H9 (cell line): ENCODE measurements around the gene SLC9A9. TPM values are rescaled to one million over a fixed set of nuclear protein-coding genes. Genes with fewer than 3 reads are reported as not detected.

Source experiments
- DNase-seq: peaks from one replicate; pipeline ENCODE4 v3.0.0-alpha.2; 2017
- H2AFZ ChIP-seq: one replicate; pipeline ENCODE4 v1.6.1; 2013; ENCODE audit warnings: mild to moderate bottlenecking, low read length, control low read depth, moderate library complexity
- H2AK5ac ChIP-seq: 2 replicates; pipeline ENCODE4 v1.6.1; 2013; ENCODE audit warnings: low read length, control low read depth, mixed read lengths; ENCODE audit not compliant: insufficient read length
- H2BK120ac ChIP-seq: one replicate; pipeline ENCODE4 v1.6.1; 2013; ENCODE audit warnings: low read depth, mild to moderate bottlenecking, low read length, control low read depth, inconsistent platforms; ENCODE audit not compliant: poor library complexity, severe bottlenecking
- H2BK12ac ChIP-seq: 2 replicates; pipeline ENCODE4 v1.6.1; 2013; ENCODE audit warnings: low read length, control low read depth, mixed read lengths, low read depth; ENCODE audit not compliant: insufficient read length
- H2BK15ac ChIP-seq: 2 replicates; pipeline ENCODE4 v1.6.1; 2013; ENCODE audit warnings: low read depth, low read length, control low read depth
- H2BK20ac ChIP-seq: one replicate; pipeline ENCODE4 v1.6.1; 2013; ENCODE audit warnings: low read depth, mild to moderate bottlenecking, low read length, control low read depth, inconsistent platforms; ENCODE audit not compliant: poor library complexity, severe bottlenecking
- H2BK5ac ChIP-seq: 2 replicates; pipeline ENCODE4 v1.6.1; 2013; ENCODE audit warnings: low read length, control low read depth, mixed read lengths; ENCODE audit not compliant: insufficient read length
- H3K14ac ChIP-seq: 2 replicates; pipeline ENCODE4 v1.6.1; 2013; ENCODE audit warnings: low read length, control low read depth; ENCODE audit not compliant: insufficient read depth
- H3K18ac ChIP-seq: 2 replicates; pipeline ENCODE4 v1.6.1; 2013; ENCODE audit warnings: low read depth, mild to moderate bottlenecking, mixed read lengths, low read length, control low read depth; ENCODE audit not compliant: insufficient read length
- H3K23ac ChIP-seq: 2 replicates; pipeline ENCODE4 v1.6.1; 2013; ENCODE audit warnings: low read length, control low read depth, mixed read lengths, low read depth; ENCODE audit not compliant: insufficient read length
- H3K23me2 ChIP-seq: 2 replicates; pipeline ENCODE4 v1.6.1; 2013; ENCODE audit warnings: low read depth, mild to moderate bottlenecking, mixed read lengths, low read length, control low read depth; ENCODE audit not compliant: insufficient read length, poor library complexity, severe bottlenecking
- H3K27ac ChIP-seq: 2 replicates; pipeline ENCODE4 v1.5.1; 2013; ENCODE audit warnings: low read length, control low read depth, mixed read lengths, low read depth; ENCODE audit not compliant: insufficient read length
- H3K27me3 ChIP-seq: 2 replicates; pipeline ENCODE4 v1.6.1; 2013; ENCODE audit warnings: low read length, control low read depth, inconsistent platforms; ENCODE audit not compliant: insufficient read depth
- H3K4ac ChIP-seq: 2 replicates; pipeline ENCODE4 v1.6.1; 2013; ENCODE audit warnings: low read depth, mild to moderate bottlenecking, control low read depth, inconsistent platforms, low read length, moderate library complexity
- H3K4me1 ChIP-seq: 2 replicates; pipeline ENCODE4 v1.6.1; 2013; ENCODE audit warnings: low read length, control low read depth, inconsistent platforms; ENCODE audit not compliant: insufficient read depth
- H3K4me2 ChIP-seq: 2 replicates; pipeline ENCODE4 v1.6.1; 2013; ENCODE audit warnings: low read length, control low read depth, mixed read lengths; ENCODE audit not compliant: insufficient read length, insufficient read depth
- H3K56ac ChIP-seq: 2 replicates; pipeline ENCODE4 v1.6.1; 2013; ENCODE audit warnings: low read depth, mild to moderate bottlenecking, mixed read lengths, low read length, control low read depth; ENCODE audit not compliant: insufficient read length
- H3K79me1 ChIP-seq: 2 replicates; pipeline ENCODE4 v1.6.1; 2013; ENCODE audit warnings: low read depth, mild to moderate bottlenecking, moderate library complexity, low read length, control low read depth, inconsistent platforms; ENCODE audit not compliant: insufficient read depth, poor library complexity, severe bottlenecking
- H3K79me2 ChIP-seq: 2 replicates; pipeline ENCODE4 v1.6.1; 2013; ENCODE audit warnings: low read length, control low read depth, inconsistent platforms; ENCODE audit not compliant: insufficient read depth
- H3K9ac ChIP-seq: 2 replicates; pipeline ENCODE4 v1.6.1; 2013; ENCODE audit warnings: low read length, control low read depth, mixed read lengths; ENCODE audit not compliant: insufficient read length; ENCODE audit errors: extremely low read depth
- H3K9me3 ChIP-seq: one replicate; pipeline ENCODE4 v1.6.1; 2013; ENCODE audit warnings: low read depth, low read length, inconsistent platforms; ENCODE audit not compliant: control insufficient read depth
- H3T11ph ChIP-seq: one replicate; pipeline ENCODE4 v1.6.1; 2013; ENCODE audit warnings: mild to moderate bottlenecking, low read length, control low read depth, inconsistent platforms
- H4K20me1 ChIP-seq: one replicate; pipeline ENCODE4 v1.6.1; 2013; ENCODE audit not compliant: control insufficient read depth, insufficient read length, insufficient read depth
- H4K5ac ChIP-seq: 2 replicates; pipeline ENCODE4 v1.6.1; 2013; ENCODE audit warnings: low read depth, mild to moderate bottlenecking, mixed read lengths, low read length, control low read depth; ENCODE audit not compliant: insufficient read length
- H4K8ac ChIP-seq: replicated peaks from 2 replicates; pipeline ENCODE4 v1.6.1; 2013; ENCODE audit warnings: low read length, control low read depth, mixed read lengths, low read depth; ENCODE audit not compliant: insufficient read length
- H4K91ac ChIP-seq: 2 replicates; pipeline ENCODE4 v1.6.1; 2013; ENCODE audit warnings: low read depth, mild to moderate bottlenecking, moderate library complexity, mixed read lengths, low read length, control low read depth; ENCODE audit not compliant: insufficient read length
- H3K27ac Mint-ChIP-seq, 3 experiments: 2 replicates in 2 of 3; 3 replicates in 1 of 3; pipeline ENCODE4 v1.8.0; 2020 to 2021; ENCODE audit warnings: mixed read lengths in 3 of 3, mild to moderate bottlenecking in 1 of 3, moderate library complexity in 1 of 3
- H3K27me3 Mint-ChIP-seq: 2 replicates; pipeline ENCODE4 v1.8.0; 2021; ENCODE audit warnings: low read depth, mild to moderate bottlenecking, moderate library complexity, mixed read lengths
- H3K36me3 Mint-ChIP-seq, 3 experiments: 2 replicates in 2 of 3; 3 replicates in 1 of 3; pipeline ENCODE4 v1.8.0; 2020 to 2021; ENCODE audit warnings: low read depth in 3 of 3, mixed read lengths in 3 of 3; ENCODE audit not compliant: insufficient read depth in 1 of 3
- H3K4me1 Mint-ChIP-seq, 2 experiments: 2 replicates each; pipeline ENCODE4 v1.8.0; 2020; ENCODE audit warnings: mixed read lengths in 2 of 2
- H3K4me3 Mint-ChIP-seq, 2 experiments: 2 replicates in 1 of 2; 3 replicates in 1 of 2; pipeline ENCODE4 v1.8.0; 2020 to 2021; ENCODE audit warnings: mild to moderate bottlenecking in 2 of 2, mixed read lengths in 2 of 2, moderate library complexity in 1 of 2
- H3K9me3 Mint-ChIP-seq, 2 experiments: 2 replicates in 1 of 2; 3 replicates in 1 of 2; pipeline ENCODE4 v1.8.0; 2020; ENCODE audit warnings: mild to moderate bottlenecking in 2 of 2, mixed read lengths in 2 of 2, moderate library complexity in 1 of 2
- CTCF ChIP-seq: fragments of 200-600 bp; sonication (generic); conservative IDR thresholded peaks from 3 replicates; pipeline ENCODE4 v1.8.0; 2021; ENCODE audit warnings: antibody characterized with exemption, mild to moderate bottlenecking
- WGBS: extraction: QIAGEN DNeasy Blood & Tissue Kit; methylation state at CpG from one replicate; pipeline ENCODE4 v1.1.7; 2013; ENCODE audit warnings: missing lambda C conversion rate, low lambda C conversion rate, mixed read lengths; ENCODE audit not compliant: insufficient read length; ENCODE audit errors: extremely low coverage; 5-methylcytosine and 5-hydroxymethylcytosine counted together
- total RNA-seq: library from RNA; stranded (reverse); gene quantifications from 2 replicates; pipeline ENCODE4 v1.2.1, GENCODE V29; 2021

The SLC9A9 gene
- total RNA-seq, 1 experiment from 2014 or later = 0.35 TPM

DNA sequence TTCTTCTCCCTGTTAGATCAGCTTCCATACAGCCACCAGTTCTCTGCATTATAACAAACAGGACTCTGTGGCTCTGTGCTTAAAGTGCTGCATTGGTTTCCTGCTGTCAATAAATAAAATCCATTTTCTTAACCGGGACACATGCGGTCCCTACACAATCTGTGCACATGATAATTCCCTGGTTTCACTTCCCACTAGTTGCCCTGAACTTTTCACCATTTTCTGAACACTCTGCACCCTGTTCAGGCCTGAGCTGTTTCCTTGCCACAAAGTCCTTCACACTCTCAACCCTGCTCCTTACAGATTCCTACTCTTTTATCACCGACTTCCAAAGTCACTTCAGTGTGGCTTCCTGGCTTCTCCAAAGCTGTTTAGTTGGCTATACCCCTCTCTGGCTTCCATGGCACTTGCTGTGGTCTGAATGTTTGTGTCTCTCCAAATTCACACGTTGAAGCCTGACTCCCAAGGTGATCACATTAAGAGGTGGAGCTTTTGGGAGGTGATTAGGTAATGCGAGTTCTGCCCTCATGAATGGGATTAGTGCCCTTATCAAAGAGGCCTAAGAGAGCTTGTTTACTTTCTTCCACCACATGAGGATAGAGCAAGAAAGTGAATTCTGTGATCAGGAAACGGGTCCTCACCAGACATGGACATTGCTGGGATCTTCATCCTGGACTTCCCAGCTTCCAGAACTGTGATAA, 495.3 kb downstream of the SLC9A9 start:
- no peak for TF ChIP-seq CTCF
- no peaks in the 10 kb centered on the region for H3K27me3 Mint-ChIP-seq

More for the DNA sequence above, 495.3 kb downstream of the SLC9A9 start:
- H3K9me3 ChIP-seq = no peaks in the 10 kb centered on the region
- Mint-ChIP-seq H3K4me1 (peaks cover 16 to 18% of the 10 kb centered on the region in 2 experiments), H3K4me3 (no peak overlapping the region), H3K36me3 (no peaks in the 10 kb centered on the region), H3K9me3 (no peaks in the 10 kb centered on the region), H3K27ac (no peak overlapping the region; a peak in 1 of 7 replicates)
- H2BK5ac ChIP-seq = no peak overlapping the region
- H3K56ac ChIP-seq = no peak overlapping the region
- H3K79me1 ChIP-seq = no peaks in the 10 kb centered on the region
- H2BK120ac ChIP-seq = no peak overlapping the region
- no peak overlapping the region for H3K4ac ChIP-seq
- no peak overlapping the region for H3K23ac ChIP-seq
- H4K20me1 ChIP-seq = no peaks in the 10 kb centered on the region
- no peak overlapping the region for H4K5ac ChIP-seq
- no peak overlapping the region for H4K8ac ChIP-seq
- H2AFZ ChIP-seq = no peak overlapping the region
- H3T11ph ChIP-seq = no peak overlapping the region
- H2AK5ac ChIP-seq = no peak overlapping the region
- H3K23me2 ChIP-seq = no peaks in the 10 kb centered on the region
- no peak overlapping the region for H3K18ac ChIP-seq
- H2BK12ac ChIP-seq = no peak overlapping the region
- H3K79me2 ChIP-seq = no peaks in the 10 kb centered on the region
- H3K14ac ChIP-seq = no peak overlapping the region
- no peak overlapping the region for H3K27ac ChIP-seq
- H2BK15ac ChIP-seq = no peak overlapping the region
- WGBS = no CpG with 5 or more reads among the region's 6 CpGs
- no peaks in the 10 kb centered on the region for H3K27me3 ChIP-seq
- H4K91ac ChIP-seq = no peak overlapping the region
- DNase-seq = no peak
- H3K4me1 ChIP-seq = peaks cover 5% of the 10 kb centered on the region; the same call in 1 of the 2 replicates
- H3K9ac ChIP-seq = no peak overlapping the region
- H2BK20ac ChIP-seq = no peak overlapping the region
- H3K4me2 ChIP-seq = no peak overlapping the region
